OCI-LY1 (cell line): ENCODE data around the gene FBXL15.

Experiments
- H2AFZ ChIP-seq: fragments of 200-600 bp; sonication (generic), shearing (Covaris generic); 2 replicates; pipeline ENCODE4 v1.6.0; 2014; ENCODE audit warnings: antibody characterized with exemption, mild to moderate bottlenecking, low read length
- H3F3A ChIP-seq: fragments of 200-600 bp; sonication (generic), shearing (Covaris generic); 2 replicates; pipeline ENCODE4 v1.6.0; 2014; ENCODE audit warnings: mild to moderate bottlenecking, antibody characterized with exemption, low read length, moderate library complexity; ENCODE audit not compliant: insufficient read depth
- H3K27ac ChIP-seq: fragments of 200-600 bp; sonication (generic); 2 replicates; pipeline ENCODE4 v1.5.1; 2014; ENCODE audit warnings: low read length, mixed run types, mild to moderate bottlenecking, low read depth; ENCODE audit not compliant: poor library complexity, severe bottlenecking
- H3K27me3 ChIP-seq: fragments of 200-600 bp; sonication (generic); 2 replicates; pipeline ENCODE4 v1.6.0; 2014; ENCODE audit warnings: antibody characterized with exemption, mild to moderate bottlenecking, low read length, moderate library complexity; ENCODE audit not compliant: insufficient read depth
- H3K36me3 ChIP-seq: fragments of 200-600 bp; sonication (generic); 2 replicates; pipeline ENCODE4 v1.6.1; 2014; ENCODE audit warnings: mild to moderate bottlenecking, antibody characterized with exemption, low read length, moderate library complexity, mixed read lengths; ENCODE audit not compliant: insufficient read depth
- H3K4me1 ChIP-seq: fragments of 200-600 bp; sonication (generic); 2 replicates; pipeline ENCODE4 v1.5.1; 2014; ENCODE audit warnings: mild to moderate bottlenecking, low read length, moderate library complexity; ENCODE audit not compliant: insufficient read depth, severe bottlenecking
- H3K4me2 ChIP-seq: fragments of 200-600 bp; sonication (generic), shearing (Covaris generic); 2 replicates; pipeline ENCODE4 v1.6.1; 2014; ENCODE audit warnings: low read length
- H3K4me3 ChIP-seq: fragments of 200-600 bp; sonication (generic); 2 replicates; pipeline ENCODE4 v1.5.1; 2014; ENCODE audit warnings: low read length, low read depth, mild to moderate bottlenecking, mixed read lengths; ENCODE audit not compliant: poor library complexity, severe bottlenecking
- H3K79me2 ChIP-seq: fragments of 200-600 bp; shearing (Covaris generic); 2 replicates; pipeline ENCODE4 v1.6.1; 2016; ENCODE audit warnings: mixed run types, low read length, mixed read lengths; ENCODE audit not compliant: insufficient read depth
- H3K9ac ChIP-seq: fragments of 200-600 bp; sonication (generic), shearing (Covaris generic); 2 replicates; pipeline ENCODE4 v1.6.1; 2014; ENCODE audit warnings: mild to moderate bottlenecking, low read length, mixed read lengths
- H3K9me2 ChIP-seq: fragments of 200-600 bp; sonication (generic), shearing (Covaris generic); 2 replicates; pipeline ENCODE4 v1.6.1; 2014; ENCODE audit warnings: low read depth, mild to moderate bottlenecking, low read length, mixed read lengths
- H3K9me3 ChIP-seq: fragments of 200-600 bp; shearing (Covaris generic); 2 replicates; pipeline ENCODE4 v1.6.1; 2014; ENCODE audit warnings: low read length, mixed read lengths
- H4K20me1 ChIP-seq: fragments of 200-600 bp; sonication (generic), shearing (Covaris generic); 2 replicates; pipeline ENCODE4 v1.6.0; 2016; ENCODE audit warnings: mild to moderate bottlenecking, low read length; ENCODE audit not compliant: insufficient read depth
- CTCF ChIP-seq: fragments of 200-600 bp; sonication (generic), shearing (Covaris generic); IDR thresholded peaks from 2 replicates; pipeline ENCODE4 v1.5.1; 2017; ENCODE audit warnings: mild to moderate bottlenecking, antibody characterized with exemption, low read length, moderate library complexity, mixed read lengths
- EZH2 ChIP-seq: fragments of 200-600 bp; sonication (generic), shearing (Covaris generic); IDR thresholded peaks from 2 replicates; pipeline ENCODE4 v1.8.0; 2017; ENCODE audit warnings: borderline replicate concordance, mixed run types, mild to moderate bottlenecking, antibody characterized with exemption, low read length, moderate library complexity, mixed read lengths

Gene FBXL15

DNA sequence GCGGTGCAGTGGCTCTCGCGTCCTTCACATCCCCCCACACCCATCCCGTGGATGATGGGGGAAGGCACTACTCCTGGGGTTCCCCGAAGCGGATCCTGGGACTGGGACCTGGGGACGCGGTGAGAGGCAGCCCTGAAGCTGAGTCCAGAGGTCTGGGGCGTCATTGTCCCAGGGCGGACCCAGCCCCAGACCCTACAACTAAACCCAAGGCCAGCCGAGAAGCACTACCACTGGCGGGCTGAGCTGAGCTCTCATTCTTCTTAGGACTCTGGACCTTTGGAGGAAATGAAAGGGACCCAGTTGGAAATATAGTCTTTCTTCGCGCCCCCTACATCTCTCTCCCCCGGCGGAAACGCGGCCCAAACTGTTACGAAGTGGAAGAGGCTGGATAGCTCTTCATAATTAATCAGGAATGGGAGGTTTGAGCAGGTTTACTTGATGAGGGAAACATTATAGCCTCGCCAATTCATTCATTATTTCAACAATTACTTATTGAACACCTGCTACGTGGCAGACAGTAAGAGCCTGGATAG, 389 bp upstream of the FBXL15 start:
- H3K4me3 ChIP-seq, result peak overlapping the region; percentile 85
- peak overlapping the region; percentile 85 for H3K27ac ChIP-seq
- H3K36me3 ChIP-seq, result no peaks in the 10 kb centered on the region
- no peaks in the 10 kb centered on the region for H3F3A ChIP-seq
- H3K9me2 ChIP-seq, result no peaks in the 10 kb centered on the region
- no peak overlapping the region for H2AFZ ChIP-seq
- H3K79me2 ChIP-seq, result no peaks in the 10 kb centered on the region
- peak overlapping the region; percentile 73 for H3K9ac ChIP-seq
- peak overlapping the region; percentile 96 for H3K4me2 ChIP-seq
- no peaks in the 10 kb centered on the region for H3K27me3 ChIP-seq
- no peaks in the 10 kb centered on the region for H4K20me1 ChIP-seq
- peaks cover 28% of the 10 kb centered on the region for H3K4me1 ChIP-seq
- no peak for TF ChIP-seq CTCF
- no peak for TF ChIP-seq EZH2
- H3K9me3 ChIP-seq, result no peaks in the 10 kb centered on the region

GRCh38 chr10:102421507-102421756, 796 bp downstream of the FBXL15 start:
- no peaks in the 10 kb centered on the region for H3F3A ChIP-seq
- no peaks in the 10 kb centered on the region for H3K36me3 ChIP-seq
- H3K9ac ChIP-seq, result peak overlapping the region; percentile 73
- H3K79me2 ChIP-seq, result no peaks in the 10 kb centered on the region
- H3K9me2 ChIP-seq, result no peaks in the 10 kb centered on the region
- H3K27me3 ChIP-seq, result no peaks in the 10 kb centered on the region
- peak overlapping the region; percentile 85 for H3K4me3 ChIP-seq
- H2AFZ ChIP-seq, result no peak overlapping the region
- peak overlapping the region; percentile 96 for H3K4me2 ChIP-seq
- no peaks in the 10 kb centered on the region for H3K9me3 ChIP-seq
- TF ChIP-seq CTCF (no peak), EZH2 (no peak)
- peaks cover 28% of the 10 kb centered on the region for H3K4me1 ChIP-seq
- peak overlapping the region; percentile 64 for H3K27ac ChIP-seq
- no peaks in the 10 kb centered on the region for H4K20me1 ChIP-seq

- no peaks in the 10 kb centered on the region for H4K20me1 ChIP-seq
- no peak overlapping the region for H2AFZ ChIP-seq
- H3K27ac ChIP-seq, result peak overlapping the region; percentile 64
- H3K27me3 ChIP-seq, result no peaks in the 10 kb centered on the region
- no peaks in the 10 kb centered on the region for H3K9me3 ChIP-seq
- no peaks in the 10 kb centered on the region for H3K9me2 ChIP-seq
- no peaks in the 10 kb centered on the region for H3K79me2 ChIP-seq
- no peaks in the 10 kb centered on the region for H3K36me3 ChIP-seq
- H3K4me1 ChIP-seq, result peaks cover 28% of the 10 kb centered on the region
- H3K4me2 ChIP-seq, result peak overlapping the region; percentile 96
- no peak for TF ChIP-seq CTCF
- TF ChIP-seq EZH2, result no peak
- peak overlapping the region; percentile 85 for H3K4me3 ChIP-seq
- H3F3A ChIP-seq, result no peaks in the 10 kb centered on the region
- peak overlapping the region; percentile 73 for H3K9ac ChIP-seq
Measured at GRCh38 chr10:102421757-102422512, 1.3 kb downstream of the FBXL15 start.
